ENCODE data around the gene ZNF23. TPM values are rescaled to one million over a fixed set of nuclear protein-coding genes. Genes with fewer than 3 reads are reported as not detected.
"Not testable (repeated sequence)": the region's sequence is repeated elsewhere in the genome, so short reads cannot be mapped to it uniquely, and the experiment has no call there.

The ZNF23 gene
- total RNA-seq (2014; rRNA removed; shearing (Covaris generic)): 7.5 and 10.7 TPM in 2 replicates
- 3.4 and 3.8 TPM in 2 replicates for polyA plus RNA-seq (2015; cell fraction: cytosol; rRNA removed)
- 15.8 and 23.9 TPM in 2 replicates for polyA plus RNA-seq (2015; cell fraction: nucleus; rRNA removed)

GRCh38 chr16:71461686-71462648, at the start of gene ZNF23:
Gene ZNF23, minus strand, starts transcription at chr16:71462247. Its CDS starts 5,451 bp downstream, at chr16:71456796.
- in situ Hi-C loops (cut with HindIII; ENCODE audit: low pct_unique_long_range_greater_than_20kb, low sequenced_read_pairs): no loop called here
- peak; percentile 60 for DNase-seq (ENCODE audit: low read depth, low spot score)

- no peak for DNase-seq (ENCODE audit: low read depth, low spot score)
- in situ Hi-C loops (cut with HindIII; ENCODE audit: low pct_unique_long_range_greater_than_20kb, low sequenced_read_pairs): no loop called here
Observed at GRCh38 chr16:71507061-71507460, 45.0 kb upstream of the ZNF23 start.

- in situ Hi-C loops (cut with HindIII; ENCODE audit: low pct_unique_long_range_greater_than_20kb, low sequenced_read_pairs): no loop called here
- no peak for DNase-seq (ENCODE audit: low read depth, low spot score)
Observed at GRCh38 chr16:71504901-71505300, 42.9 kb upstream of the ZNF23 start.

- in situ Hi-C loops (cut with HindIII; ENCODE audit: low pct_unique_long_range_greater_than_20kb, low sequenced_read_pairs); DNase-seq (ENCODE audit: low read depth, low spot score): not testable (repeated sequence)
Observed at GRCh38 chr16:71504051-71504450, 42.0 kb upstream of the ZNF23 start.

- in situ Hi-C loops (cut with HindIII; ENCODE audit: low pct_unique_long_range_greater_than_20kb, low sequenced_read_pairs): no loop called here
- no peak for DNase-seq (ENCODE audit: low read depth, low spot score)
Observed at GRCh38 chr16:71501547-71501946, 39.5 kb upstream of the ZNF23 start.

- in situ Hi-C loops (cut with HindIII; ENCODE audit: low pct_unique_long_range_greater_than_20kb, low sequenced_read_pairs): no loop called here
- DNase-seq (ENCODE audit: low read depth, low spot score): no peak
Observed at GRCh38 chr16:71500964-71501363, 38.9 kb upstream of the ZNF23 start.

GRCh38 chr16:71499775-71500364, 37.8 kb upstream of the ZNF23 start:
- DNase-seq (ENCODE audit: low read depth, low spot score): peak; percentile 68
- in situ Hi-C loops (cut with HindIII; ENCODE audit: low pct_unique_long_range_greater_than_20kb, low sequenced_read_pairs): no loop called here

GRCh38 chr16:71498031-71498430, 36.0 kb upstream of the ZNF23 start:
- DNase-seq (ENCODE audit: low read depth, low spot score): no peak
- in situ Hi-C loops (cut with HindIII; ENCODE audit: low pct_unique_long_range_greater_than_20kb, low sequenced_read_pairs): no loop called here

- in situ Hi-C loops (cut with HindIII; ENCODE audit: low pct_unique_long_range_greater_than_20kb, low sequenced_read_pairs): no loop called here
- DNase-seq (ENCODE audit: low read depth, low spot score): no peak
Observed at GRCh38 chr16:71493213-71493612, 31.2 kb upstream of the ZNF23 start.

GRCh38 chr16:71492786-71493185, 30.7 kb upstream of the ZNF23 start:
- in situ Hi-C loops (cut with HindIII; ENCODE audit: low pct_unique_long_range_greater_than_20kb, low sequenced_read_pairs): no loop called here
- DNase-seq (ENCODE audit: low read depth, low spot score): no peak

GRCh38 chr16:71491054-71491453, 29.0 kb upstream of the ZNF23 start:
- no peak for DNase-seq (ENCODE audit: low read depth, low spot score)
- in situ Hi-C loops (cut with HindIII; ENCODE audit: low pct_unique_long_range_greater_than_20kb, low sequenced_read_pairs): no loop called here

- in situ Hi-C loops (cut with HindIII; ENCODE audit: low pct_unique_long_range_greater_than_20kb, low sequenced_read_pairs): no loop called here
- DNase-seq (ENCODE audit: low read depth, low spot score): no peak
Observed at GRCh38 chr16:71490361-71490760, 28.3 kb upstream of the ZNF23 start.

GRCh38 chr16:71489122-71489521, 27.1 kb upstream of the ZNF23 start, which contains the start of gene ZNF19:
Gene ZNF19, minus strand, starts transcription at chr16:71489324. Its CDS starts 7,210 bp downstream, at chr16:71482114.
- in situ Hi-C loops (cut with HindIII; ENCODE audit: low pct_unique_long_range_greater_than_20kb, low sequenced_read_pairs): no loop called here
- no peak for DNase-seq (ENCODE audit: low read depth, low spot score)

GRCh38 chr16:71484006-71484893, 22.2 kb upstream of the ZNF23 start:
- in situ Hi-C loops (cut with HindIII; ENCODE audit: low pct_unique_long_range_greater_than_20kb, low sequenced_read_pairs): no loop called here

GRCh38 chr16:71482569-71482968, 20.5 kb upstream of the ZNF23 start:
- in situ Hi-C loops (cut with HindIII; ENCODE audit: low pct_unique_long_range_greater_than_20kb, low sequenced_read_pairs): no loop called here
- no peak for DNase-seq (ENCODE audit: low read depth, low spot score)

More at GRCh38 chr16:71484006-71484893, 22.2 kb upstream of the ZNF23 start:
- peak; percentile 90 for DNase-seq (ENCODE audit: low read depth, low spot score)

- in situ Hi-C loops (cut with HindIII; ENCODE audit: low pct_unique_long_range_greater_than_20kb, low sequenced_read_pairs): no loop called here
Observed at GRCh38 chr16:71480956-71481355, 18.9 kb upstream of the ZNF23 start.

GRCh38 chr16:71479420-71479819, 17.4 kb upstream of the ZNF23 start:
- in situ Hi-C loops (cut with HindIII; ENCODE audit: low pct_unique_long_range_greater_than_20kb, low sequenced_read_pairs): no loop called here
- peak; percentile 76 for DNase-seq (ENCODE audit: low read depth, low spot score)

More at GRCh38 chr16:71480956-71481355, 18.9 kb upstream of the ZNF23 start:
- DNase-seq (ENCODE audit: low read depth, low spot score): no peak
